Neural cell (in vitro differentiated cells): Measurements from ENCODE around the gene HOXB5. TPM values are rescaled to one million over a fixed set of nuclear protein-coding genes. Genes with fewer than 3 reads are reported as not detected.

Experiments used
- H2AFZ ChIP-seq: fragments of 200-600, 300-800 bp; sonication (generic), shearing (Covaris generic); 2 replicates; pipeline ENCODE4 v1.6.0; 2014; ENCODE audit warnings: low read depth, mild to moderate bottlenecking, antibody characterized with exemption, low read length, moderate library complexity
- H3F3A ChIP-seq: fragments of 200-600 bp; shearing (Covaris generic); 2 replicates; pipeline ENCODE4 v1.6.1; 2016; ENCODE audit warnings: mild to moderate bottlenecking, moderate library complexity, mixed read lengths, antibody characterized with exemption, low read length; ENCODE audit not compliant: insufficient read depth, poor library complexity, severe bottlenecking
- H3K27ac ChIP-seq: fragments of 200-600, 300-800 bp; sonication (generic), shearing (Covaris generic); 2 replicates; pipeline ENCODE4 v1.5.1; 2014; ENCODE audit warnings: mild to moderate bottlenecking, low read length, moderate library complexity
- H3K27me3 ChIP-seq: fragments of 300-800, 200-600 bp; sonication (generic), shearing (Covaris generic); 2 replicates; pipeline ENCODE4 v1.6.0; 2014; ENCODE audit warnings: mild to moderate bottlenecking, low read depth, low read length, moderate library complexity; ENCODE audit not compliant: insufficient read depth
- H3K36me3 ChIP-seq: fragments of 300-800, 200-600 bp; sonication (generic), shearing (Covaris generic); 2 replicates; pipeline ENCODE4 v1.5.1; 2014; ENCODE audit warnings: mild to moderate bottlenecking, antibody characterized with exemption, low read length, moderate library complexity; ENCODE audit not compliant: insufficient read depth
- H3K4me2 ChIP-seq: fragments of 300-800, 200-600 bp; sonication (generic), shearing (Covaris generic); 2 replicates; pipeline ENCODE4 v1.6.0; 2014; ENCODE audit warnings: mild to moderate bottlenecking, low read length
- H3K4me3 ChIP-seq: fragments of 300-800, 200-600 bp; sonication (generic), shearing (Covaris generic); 2 replicates; pipeline ENCODE4 v1.5.1; 2014; ENCODE audit warnings: mild to moderate bottlenecking, low read length, moderate library complexity
- H3K79me2 ChIP-seq: fragments of 200-600 bp; shearing (Covaris generic); replicated peaks from 2 replicates; pipeline ENCODE4 v1.6.0; 2014; ENCODE audit warnings: mild to moderate bottlenecking, low read length, moderate library complexity; ENCODE audit not compliant: insufficient read depth
- H3K9ac ChIP-seq: fragments of 300-800, 200-600 bp; sonication (generic), shearing (Covaris generic); 2 replicates; pipeline ENCODE4 v1.6.1; 2016; ENCODE audit warnings: mild to moderate bottlenecking, low read length, mixed read lengths
- H3K9me2 ChIP-seq: fragments of 200-600 bp; shearing (Covaris generic); 2 replicates; pipeline ENCODE4 v1.6.1; 2016; ENCODE audit warnings: mild to moderate bottlenecking, low read length, mixed read lengths; ENCODE audit not compliant: insufficient read depth
- H3K9me3 ChIP-seq: fragments of 200-600, 300-800 bp; sonication (generic), shearing (Covaris generic); 2 replicates; pipeline ENCODE4 v1.6.1; 2016; ENCODE audit warnings: mild to moderate bottlenecking, mixed run types, low read length, moderate library complexity, mixed read lengths
- H4K20me1 ChIP-seq: fragments of 200-600 bp; shearing (Covaris generic); 2 replicates; pipeline ENCODE4 v1.6.1; 2016; ENCODE audit warnings: mild to moderate bottlenecking, mixed run types; ENCODE audit not compliant: insufficient read depth
- CTCF ChIP-seq: fragments of 450-650 bp; IDR thresholded peaks from 2 replicates; pipeline ENCODE4 v1.5.1; 2014; ENCODE audit warnings: antibody characterized with exemption, mild to moderate bottlenecking, moderate library complexity; ENCODE audit not compliant: poor library complexity, severe bottlenecking
- EP300 ChIP-seq: fragments of 450-650 bp; conservative IDR thresholded peaks from 2 replicates; pipeline ENCODE4 v1.6.1; 2014; ENCODE audit warnings: antibody characterized with exemption, mild to moderate bottlenecking, moderate library complexity; ENCODE audit not compliant: poor library complexity, severe bottlenecking
- EZH2 ChIP-seq: fragments of 200-600, 300-800 bp; shearing (Covaris generic), sonication (generic); IDR thresholded peaks from 2 replicates; pipeline ENCODE4 v1.6.1; 2014; ENCODE audit warnings: antibody characterized with exemption, low read length, borderline replicate concordance, mild to moderate bottlenecking; ENCODE audit not compliant: insufficient read depth, poor library complexity, severe bottlenecking
- MXI1 ChIP-seq: fragments of 450-650 bp; conservative IDR thresholded peaks from 2 replicates; pipeline ENCODE4 v1.6.1; 2014; ENCODE audit warnings: antibody characterized with exemption, mild to moderate bottlenecking; ENCODE audit not compliant: poor library complexity, severe bottlenecking
- POLR2AphosphoS5 ChIP-seq: IDR thresholded peaks from 2 replicates; pipeline ENCODE4 v1.6.1; 2012
- RAD21 ChIP-seq: fragments of 450-650 bp; conservative IDR thresholded peaks from 2 replicates; pipeline ENCODE4 v1.6.1; 2014; ENCODE audit warnings: antibody characterized with exemption, mild to moderate bottlenecking, moderate library complexity
- REST ChIP-seq: IDR thresholded peaks from 2 replicates; pipeline ENCODE4 v1.6.1; 2012; ENCODE audit warnings: borderline replicate concordance
- SMC3 ChIP-seq: fragments of 450-650 bp; conservative IDR thresholded peaks from 2 replicates; pipeline ENCODE4 v1.6.1; 2014; ENCODE audit warnings: antibody characterized with exemption, mild to moderate bottlenecking, moderate library complexity; ENCODE audit not compliant: poor library complexity
- TAF1 ChIP-seq: IDR thresholded peaks from 2 replicates; pipeline ENCODE4 v1.6.1; 2012; ENCODE audit warnings: low read depth
- polyA plus RNA-seq: library from polyadenylated mRNA; depleted of rRNA; stranded (reverse); fragments of >200 nt; gene quantifications from 2 replicates; pipeline ENCODE4 v1.2.3, GENCODE V29; 2014

The HOXB5 gene
- polyA plus RNA-seq, 1 donor from 2014 or later: not detected

- Histone ChIP-seq H3K27me3 (peaks cover 99% of the 10 kb centered on the region), H3K4me2 (no peak overlapping the region), H3K9me2 (no peaks in the 10 kb centered on the region)
Observed at GRCh38 chr17:48568499-48569239, 24.9 kb downstream of the HOXB5 start.

More at GRCh38 chr17:48568499-48569239, 24.9 kb downstream of the HOXB5 start:
- Histone ChIP-seq H3K27ac (no peak overlapping the region), H2AFZ (no peak overlapping the region), H3K36me3 (no peaks in the 10 kb centered on the region), H3F3A (no peaks in the 10 kb centered on the region), H3K79me2 (no peaks in the 10 kb centered on the region), H3K4me3 (no peak overlapping the region), H3K9me3 (no peaks in the 10 kb centered on the region), H4K20me1 (no peaks in the 10 kb centered on the region), H3K9ac (no peak overlapping the region)
- TF ChIP-seq SMC3: no peak
- no peak for TF ChIP-seq POLR2AphosphoS5
- no peak for TF ChIP-seq EZH2
- TF ChIP-seq EP300: no peak
- no peak for TF ChIP-seq REST
- TF ChIP-seq MXI1: no peak
- no peak for TF ChIP-seq TAF1
- no peak for TF ChIP-seq RAD21
- no peak for TF ChIP-seq CTCF
